K562 (cell line): Measurements from ENCODE around the gene TMEM92.
"Not testable (repeated sequence)": the region's sequence is repeated elsewhere in the genome, so short reads cannot be mapped to it uniquely, and the experiment has no call there.

ENCODE experiments used
- BRCA1 ChIP-seq, 2 experiments: fragments of 450-650 bp in 1 of 2; sonication (generic) in 1 of 2; formaldehyde crosslinking in 1 of 2; IDR thresholded peaks; 2 replicates each; pipeline versions ENCODE4 v1.5.0 to v1.6.1; 2017 to 2020; ENCODE audit warnings: mild to moderate bottlenecking in 1 of 2, missing genetic modification reagents in 1 of 2
- HMG20B ChIP-seq: fragments of 250-450 bp; sonication (Bioruptor Pico); IDR thresholded peaks from 2 replicates; pipeline ENCODE4 v1.5.0; 2021; ENCODE audit warnings: mild to moderate bottlenecking
- MYC ChIP-seq, 2 experiments: fragments of 250-450 bp in 1 of 2; sonication (Bioruptor Pico) in 1 of 2; IDR thresholded peaks; 2 replicates each; pipeline versions ENCODE4 v1.5.1 to v1.6.1; 2012 to 2021; ENCODE audit warnings: low read depth in 2 of 2, borderline replicate concordance in 1 of 2, improper control_type of control experiment in 1 of 2, low read length in 1 of 2, mild to moderate bottlenecking in 1 of 2, moderate library complexity in 1 of 2
- MYNN ChIP-seq, 2 experiments: sonication (generic); formaldehyde crosslinking in 1 of 2; IDR thresholded peaks; 2 replicates each; pipeline versions ENCODE4 v1.5.0 to v1.6.1; 2016 to 2020; ENCODE audit warnings: antibody characterized with exemption in 1 of 2, missing genetic modification reagents in 1 of 2
- NFIC ChIP-seq: fragments of 450-650 bp; IDR thresholded peaks from 2 replicates; pipeline ENCODE4 v1.6.1; 2017; ENCODE audit warnings: mild to moderate bottlenecking, inconsistent platforms
- SP2 ChIP-seq: IDR thresholded peaks from 2 replicates; pipeline ENCODE4 v1.6.1; 2011; ENCODE audit warnings: mild to moderate bottlenecking, low read depth, low read length, moderate library complexity; ENCODE audit not compliant: poor library complexity, severe bottlenecking; ENCODE audit errors: extremely low read depth
- ZNF133 ChIP-seq: fragments of 250-450 bp; sonication (Bioruptor Pico); IDR thresholded peaks from 2 replicates; pipeline ENCODE4 v1.4.0; 2020; ENCODE audit warnings: mild to moderate bottlenecking
- ZNF165 ChIP-seq: fragments of 250-450 bp; sonication (Bioruptor Pico); IDR thresholded peaks from 2 replicates; pipeline ENCODE4 v1.4.0; 2020; ENCODE audit warnings: borderline replicate concordance
- TF ChIP-seq, protein P1 (sequence below): fragments of 250-450 bp; sonication (Bioruptor Pico); IDR thresholded peaks from 2 replicates; pipeline ENCODE4 v1.5.0; 2020; ENCODE audit warnings: mild to moderate bottlenecking, borderline replicate concordance
- TF ChIP-seq, protein P2 (sequence below): fragments of 200-400 bp; formaldehyde crosslinking; IDR thresholded peaks from 2 replicates; pipeline ENCODE4 v1.6.1; 2017; ENCODE audit warnings: mild to moderate bottlenecking, low read depth, low read length, moderate library complexity
- TF ChIP-seq, protein P3 (sequence below): fragments of 200-800 bp; sonication (Bioruptor generic); IDR thresholded peaks from 2 replicates; pipeline ENCODE4 v1.6.1; 2016; ENCODE audit warnings: missing genetic modification characterization, missing compliant biosample characterization
- TF ChIP-seq, protein P4 (sequence below), 3 experiments: IDR thresholded peaks in 2 of 3; conservative IDR thresholded peaks in 1 of 3; 2 replicates each; pipeline ENCODE4 v1.5.1; 2011 to 2012; ENCODE audit warnings: low read length in 3 of 3, mild to moderate bottlenecking in 3 of 3, control low read depth in 2 of 3, improper control_type of control experiment in 1 of 3, inconsistent platforms in 1 of 3, low read depth in 1 of 3, mixed read lengths in 1 of 3, moderate library complexity in 1 of 3; ENCODE audit not compliant: insufficient read depth in 2 of 3
- TF ChIP-seq, protein P5 (sequence below): fragments of 450-650 bp; IDR thresholded peaks from 2 replicates; pipeline ENCODE4 v1.6.1; 2016; ENCODE audit warnings: missing biosample characterization, missing genetic modification characterization

DNA sequence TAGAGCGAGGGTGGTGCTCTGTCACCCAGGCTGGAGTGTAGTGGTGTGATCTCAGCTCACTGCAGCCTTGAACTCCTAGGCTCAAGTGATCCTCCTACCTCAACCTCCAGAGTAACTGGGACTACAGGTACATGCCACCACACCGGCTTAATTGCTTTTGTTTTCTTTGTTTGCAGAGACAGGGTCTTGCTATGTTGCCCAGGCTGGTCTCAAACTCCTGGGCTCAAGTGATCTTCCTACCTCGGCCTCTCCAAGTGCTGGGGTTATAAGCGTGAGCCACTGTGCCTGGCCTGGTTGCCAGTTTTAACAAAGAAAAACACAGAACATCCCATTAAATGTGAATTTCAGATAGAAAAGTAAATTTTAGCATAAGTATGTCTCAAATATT is 2.9 kb upstream of the TMEM92 start:
- TF ChIP-seq, protein P1, sequence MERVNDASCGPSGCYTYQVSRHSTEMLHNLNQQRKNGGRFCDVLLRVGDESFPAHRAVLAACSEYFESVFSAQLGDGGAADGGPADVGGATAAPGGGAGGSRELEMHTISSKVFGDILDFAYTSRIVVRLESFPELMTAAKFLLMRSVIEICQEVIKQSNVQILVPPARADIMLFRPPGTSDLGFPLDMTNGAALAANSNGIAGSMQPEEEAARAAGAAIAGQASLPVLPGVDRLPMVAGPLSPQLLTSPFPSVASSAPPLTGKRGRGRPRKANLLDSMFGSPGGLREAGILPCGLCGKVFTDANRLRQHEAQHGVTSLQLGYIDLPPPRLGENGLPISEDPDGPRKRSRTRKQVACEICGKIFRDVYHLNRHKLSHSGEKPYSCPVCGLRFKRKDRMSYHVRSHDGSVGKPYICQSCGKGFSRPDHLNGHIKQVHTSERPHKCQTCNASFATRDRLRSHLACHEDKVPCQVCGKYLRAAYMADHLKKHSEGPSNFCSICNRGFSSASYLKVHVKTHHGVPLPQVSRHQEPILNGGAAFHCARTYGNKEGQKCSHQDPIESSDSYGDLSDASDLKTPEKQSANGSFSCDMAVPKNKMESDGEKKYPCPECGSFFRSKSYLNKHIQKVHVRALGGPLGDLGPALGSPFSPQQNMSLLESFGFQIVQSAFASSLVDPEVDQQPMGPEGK (CRISPR knock-in tag) = not testable (repeated sequence)
- TF ChIP-seq NFIC; ZNF165; MYC (IDR thresholded peaks at IDR 0.05; ENCODE audit: low read depth, low read length); MYC (CRISPR knock-in tag; IDR thresholded peaks at IDR 0.05; ENCODE audit: borderline replicate concordance, low read depth); ZNF133 (CRISPR knock-in tag); HMG20B; BRCA1 (IDR thresholded peaks at IDR 0.05); BRCA1 (CRISPR knock-in tag; IDR thresholded peaks at IDR 0.05); SP2; MYNN (IDR thresholded peaks at IDR 0.05); MYNN (CRISPR knock-in tag; IDR thresholded peaks at IDR 0.05): not testable (repeated sequence)
- TF ChIP-seq, protein P2, sequence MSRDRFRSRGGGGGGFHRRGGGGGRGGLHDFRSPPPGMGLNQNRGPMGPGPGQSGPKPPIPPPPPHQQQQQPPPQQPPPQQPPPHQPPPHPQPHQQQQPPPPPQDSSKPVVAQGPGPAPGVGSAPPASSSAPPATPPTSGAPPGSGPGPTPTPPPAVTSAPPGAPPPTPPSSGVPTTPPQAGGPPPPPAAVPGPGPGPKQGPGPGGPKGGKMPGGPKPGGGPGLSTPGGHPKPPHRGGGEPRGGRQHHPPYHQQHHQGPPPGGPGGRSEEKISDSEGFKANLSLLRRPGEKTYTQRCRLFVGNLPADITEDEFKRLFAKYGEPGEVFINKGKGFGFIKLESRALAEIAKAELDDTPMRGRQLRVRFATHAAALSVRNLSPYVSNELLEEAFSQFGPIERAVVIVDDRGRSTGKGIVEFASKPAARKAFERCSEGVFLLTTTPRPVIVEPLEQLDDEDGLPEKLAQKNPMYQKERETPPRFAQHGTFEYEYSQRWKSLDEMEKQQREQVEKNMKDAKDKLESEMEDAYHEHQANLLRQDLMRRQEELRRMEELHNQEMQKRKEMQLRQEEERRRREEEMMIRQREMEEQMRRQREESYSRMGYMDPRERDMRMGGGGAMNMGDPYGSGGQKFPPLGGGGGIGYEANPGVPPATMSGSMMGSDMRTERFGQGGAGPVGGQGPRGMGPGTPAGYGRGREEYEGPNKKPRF = not testable (repeated sequence)
- TF ChIP-seq, protein P3, sequence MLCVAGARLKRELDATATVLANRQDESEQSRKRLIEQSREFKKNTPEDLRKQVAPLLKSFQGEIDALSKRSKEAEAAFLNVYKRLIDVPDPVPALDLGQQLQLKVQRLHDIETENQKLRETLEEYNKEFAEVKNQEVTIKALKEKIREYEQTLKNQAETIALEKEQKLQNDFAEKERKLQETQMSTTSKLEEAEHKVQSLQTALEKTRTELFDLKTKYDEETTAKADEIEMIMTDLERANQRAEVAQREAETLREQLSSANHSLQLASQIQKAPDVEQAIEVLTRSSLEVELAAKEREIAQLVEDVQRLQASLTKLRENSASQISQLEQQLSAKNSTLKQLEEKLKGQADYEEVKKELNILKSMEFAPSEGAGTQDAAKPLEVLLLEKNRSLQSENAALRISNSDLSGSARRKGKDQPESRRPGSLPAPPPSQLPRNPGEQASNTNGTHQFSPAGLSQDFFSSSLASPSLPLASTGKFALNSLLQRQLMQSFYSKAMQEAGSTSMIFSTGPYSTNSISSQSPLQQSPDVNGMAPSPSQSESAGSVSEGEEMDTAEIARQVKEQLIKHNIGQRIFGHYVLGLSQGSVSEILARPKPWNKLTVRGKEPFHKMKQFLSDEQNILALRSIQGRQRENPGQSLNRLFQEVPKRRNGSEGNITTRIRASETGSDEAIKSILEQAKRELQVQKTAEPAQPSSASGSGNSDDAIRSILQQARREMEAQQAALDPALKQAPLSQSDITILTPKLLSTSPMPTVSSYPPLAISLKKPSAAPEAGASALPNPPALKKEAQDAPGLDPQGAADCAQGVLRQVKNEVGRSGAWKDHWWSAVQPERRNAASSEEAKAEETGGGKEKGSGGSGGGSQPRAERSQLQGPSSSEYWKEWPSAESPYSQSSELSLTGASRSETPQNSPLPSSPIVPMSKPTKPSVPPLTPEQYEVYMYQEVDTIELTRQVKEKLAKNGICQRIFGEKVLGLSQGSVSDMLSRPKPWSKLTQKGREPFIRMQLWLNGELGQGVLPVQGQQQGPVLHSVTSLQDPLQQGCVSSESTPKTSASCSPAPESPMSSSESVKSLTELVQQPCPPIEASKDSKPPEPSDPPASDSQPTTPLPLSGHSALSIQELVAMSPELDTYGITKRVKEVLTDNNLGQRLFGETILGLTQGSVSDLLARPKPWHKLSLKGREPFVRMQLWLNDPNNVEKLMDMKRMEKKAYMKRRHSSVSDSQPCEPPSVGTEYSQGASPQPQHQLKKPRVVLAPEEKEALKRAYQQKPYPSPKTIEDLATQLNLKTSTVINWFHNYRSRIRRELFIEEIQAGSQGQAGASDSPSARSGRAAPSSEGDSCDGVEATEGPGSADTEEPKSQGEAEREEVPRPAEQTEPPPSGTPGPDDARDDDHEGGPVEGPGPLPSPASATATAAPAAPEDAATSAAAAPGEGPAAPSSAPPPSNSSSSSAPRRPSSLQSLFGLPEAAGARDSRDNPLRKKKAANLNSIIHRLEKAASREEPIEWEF (CRISPR knock-in tag) = not testable (repeated sequence)
- TF ChIP-seq, protein P4, sequence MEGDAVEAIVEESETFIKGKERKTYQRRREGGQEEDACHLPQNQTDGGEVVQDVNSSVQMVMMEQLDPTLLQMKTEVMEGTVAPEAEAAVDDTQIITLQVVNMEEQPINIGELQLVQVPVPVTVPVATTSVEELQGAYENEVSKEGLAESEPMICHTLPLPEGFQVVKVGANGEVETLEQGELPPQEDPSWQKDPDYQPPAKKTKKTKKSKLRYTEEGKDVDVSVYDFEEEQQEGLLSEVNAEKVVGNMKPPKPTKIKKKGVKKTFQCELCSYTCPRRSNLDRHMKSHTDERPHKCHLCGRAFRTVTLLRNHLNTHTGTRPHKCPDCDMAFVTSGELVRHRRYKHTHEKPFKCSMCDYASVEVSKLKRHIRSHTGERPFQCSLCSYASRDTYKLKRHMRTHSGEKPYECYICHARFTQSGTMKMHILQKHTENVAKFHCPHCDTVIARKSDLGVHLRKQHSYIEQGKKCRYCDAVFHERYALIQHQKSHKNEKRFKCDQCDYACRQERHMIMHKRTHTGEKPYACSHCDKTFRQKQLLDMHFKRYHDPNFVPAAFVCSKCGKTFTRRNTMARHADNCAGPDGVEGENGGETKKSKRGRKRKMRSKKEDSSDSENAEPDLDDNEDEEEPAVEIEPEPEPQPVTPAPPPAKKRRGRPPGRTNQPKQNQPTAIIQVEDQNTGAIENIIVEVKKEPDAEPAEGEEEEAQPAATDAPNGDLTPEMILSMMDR (IDR thresholded peaks at IDR 0.05 in 2 of 3, conservative IDR thresholded peaks at IDR 0.05 in 1 of 3; ENCODE audit: insufficient read depth in 2 of 3, low read depth in 1 of 3, low read length in 3 of 3) = not testable (repeated sequence)
- TF ChIP-seq, protein P5, sequence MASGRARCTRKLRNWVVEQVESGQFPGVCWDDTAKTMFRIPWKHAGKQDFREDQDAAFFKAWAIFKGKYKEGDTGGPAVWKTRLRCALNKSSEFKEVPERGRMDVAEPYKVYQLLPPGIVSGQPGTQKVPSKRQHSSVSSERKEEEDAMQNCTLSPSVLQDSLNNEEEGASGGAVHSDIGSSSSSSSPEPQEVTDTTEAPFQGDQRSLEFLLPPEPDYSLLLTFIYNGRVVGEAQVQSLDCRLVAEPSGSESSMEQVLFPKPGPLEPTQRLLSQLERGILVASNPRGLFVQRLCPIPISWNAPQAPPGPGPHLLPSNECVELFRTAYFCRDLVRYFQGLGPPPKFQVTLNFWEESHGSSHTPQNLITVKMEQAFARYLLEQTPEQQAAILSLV (tag) = not testable (repeated sequence)
